Activated CD4-positive, alpha-beta T cell treated with anti-CD3 and anti-CD28 coated beads for 24 hours (primary cell): Measurements from ENCODE around the gene SUPT3H.

Source experiments
- DNase-seq, 2 donors: peaks; one replicate each; pipeline ENCODE4 v3.0.0-alpha.2; 2020; ENCODE audit warnings: low read depth in 2 of 2

SUPT3H gene

GRCh38 chr6:45118754-45119153, 259.0 kb downstream of the SUPT3H start:
- no peak for DNase-seq

- DNase-seq, result no peak
These were observed 260.9 kb downstream of the SUPT3H start for GRCh38 chr6:45116714-45117410.

GRCh38 chr6:45115696-45116095, 262.0 kb downstream of the SUPT3H start:
- DNase-seq, result no peak

GRCh38 chr6:45112711-45113110, 265.0 kb downstream of the SUPT3H start:
- no peak for DNase-seq

GRCh38 chr6:45109551-45109950, 268.2 kb downstream of the SUPT3H start:
- DNase-seq, result no peak

GRCh38 chr6:45105170-45105820, 272.4 kb downstream of the SUPT3H start:
- no peak for DNase-seq

GRCh38 chr6:45104429-45104828, 273.3 kb downstream of the SUPT3H start:
- no peak for DNase-seq

- no peak for DNase-seq
These were observed 279.5 kb downstream of the SUPT3H start for GRCh38 chr6:45098256-45098655.

GRCh38 chr6:45094831-45095230, 282.9 kb downstream of the SUPT3H start:
- DNase-seq, result no peak

- DNase-seq, result no peak
These were observed 285.6 kb downstream of the SUPT3H start for GRCh38 chr6:45092135-45092534.

GRCh38 chr6:45086360-45087084, 291.2 kb downstream of the SUPT3H start:
- DNase-seq, result no peak

- no peak for DNase-seq
These were observed 293.5 kb downstream of the SUPT3H start for GRCh38 chr6:45084257-45084656.

- no peak for DNase-seq
These were observed 295.6 kb downstream of the SUPT3H start for GRCh38 chr6:45082091-45082490.

GRCh38 chr6:45081634-45082033, 296.1 kb downstream of the SUPT3H start:
- no peak for DNase-seq

- no peak for DNase-seq
These were observed 299.3 kb downstream of the SUPT3H start for GRCh38 chr6:45078432-45078831.

- no peak for DNase-seq
These were observed 301.4 kb downstream of the SUPT3H start for GRCh38 chr6:45076217-45076930.

- no peak for DNase-seq
These were observed 302.5 kb downstream of the SUPT3H start for GRCh38 chr6:45075246-45075645.

- DNase-seq, result no peak
These were observed 303.3 kb downstream of the SUPT3H start for GRCh38 chr6:45074439-45074838.

- no peak for DNase-seq
These were observed 304.0 kb downstream of the SUPT3H start for GRCh38 chr6:45073771-45074170.

- DNase-seq, result no peak
These were observed 305.1 kb downstream of the SUPT3H start for GRCh38 chr6:45072673-45073072.

GRCh38 chr6:45072016-45072415, 305.7 kb downstream of the SUPT3H start:
- DNase-seq, result no peak

- DNase-seq, result no peak
These were observed 308.6 kb downstream of the SUPT3H start for GRCh38 chr6:45069091-45069490.
